Right kidney (tissue), 1 donor: ENCODE results near the gene FAM89B.

Experiments
- DNase-seq: peaks from one replicate; pipeline ENCODE4 v3.0.0-alpha.2; 2016

Gene FAM89B

GRCh38 chr11:65573391-65574079 lies 1.2 kb downstream of the FAM89B start:
- DNase-seq: peak; percentile 37

- DNase-seq: peak; percentile 82
These were observed 1.9 kb downstream of the FAM89B start for GRCh38 chr11:65574109-65574810.

- DNase-seq: peak; percentile 45
These were observed 2.7 kb downstream of the FAM89B start for GRCh38 chr11:65574811-65575567.

GRCh38 chr11:65575568-65576231 lies 3.4 kb downstream of the FAM89B start, which contains the start of gene EHBP1L1:
EHBP1L1 (plus strand) TSS chr11:65576053; CDS start chr11:65576303, 250 bp downstream.
- peak; percentile 49 for DNase-seq

GRCh38 chr11:65576232-65576866 lies 4.0 kb downstream of the FAM89B start:
- DNase-seq: no peak

- DNase-seq: no peak
These were observed 4.8 kb downstream of the FAM89B start for GRCh38 chr11:65576867-65577755.

- DNase-seq: no peak
These were observed 5.4 kb downstream of the FAM89B start for GRCh38 chr11:65577756-65578109.

GRCh38 chr11:65578134-65578533 lies 5.8 kb downstream of the FAM89B start:
- DNase-seq: no peak

GRCh38 chr11:65578667-65579066 lies 6.3 kb downstream of the FAM89B start:
- no peak for DNase-seq

- DNase-seq: no peak
These were observed 7.0 kb downstream of the FAM89B start for GRCh38 chr11:65579291-65579690.

- DNase-seq: no peak
These were observed 7.8 kb downstream of the FAM89B start for GRCh38 chr11:65580031-65580692.

- DNase-seq: no peak
These were observed 8.4 kb downstream of the FAM89B start for GRCh38 chr11:65580756-65581155.

GRCh38 chr11:65581928-65582327 lies 9.6 kb downstream of the FAM89B start:
- no peak for DNase-seq

- DNase-seq: no peak
These were observed 11.3 kb downstream of the FAM89B start for GRCh38 chr11:65583589-65583988.

- DNase-seq: no peak
These were observed 11.8 kb downstream of the FAM89B start for GRCh38 chr11:65584106-65584505.

GRCh38 chr11:65584723-65585171 lies 12.4 kb downstream of the FAM89B start:
- DNase-seq: peak; percentile 65

- no peak for DNase-seq
These were observed 13.3 kb downstream of the FAM89B start for GRCh38 chr11:65585396-65586246.

GRCh38 chr11:65586247-65586630 lies 13.9 kb downstream of the FAM89B start:
- DNase-seq: no peak

- no peak for DNase-seq
These were observed 14.3 kb downstream of the FAM89B start for GRCh38 chr11:65586676-65587075.
